GM23248 (cell line): ENCODE results near the gene ANO1.

Experiments
- EZH2 ChIP-seq: fragments of 200-600 bp; sonication (generic); IDR thresholded peaks from 2 replicates; pipeline ENCODE4 v1.6.1; 2018; ENCODE audit warnings: antibody characterized with exemption, mild to moderate bottlenecking; ENCODE audit not compliant: insufficient read depth, poor library complexity, severe bottlenecking
- EZH2phosphoT487 ChIP-seq: fragments of 200-600 bp; sonication (generic); IDR thresholded peaks from 2 replicates; pipeline ENCODE4 v1.6.1; 2018; ENCODE audit warnings: antibody characterized with exemption, moderate library complexity, mild to moderate bottlenecking, low read depth; ENCODE audit not compliant: insufficient read depth

GRCh38 chr11:70082829-70083228 lies 4.7 kb downstream of the ANO1 start:
- TF ChIP-seq EZH2 (no peak), EZH2phosphoT487 (no peak)
